HS-5 (cell line): ENCODE results near the gene ZNF281.
"Not testable (repeated sequence)": the region's sequence is repeated elsewhere in the genome, so short reads cannot be mapped to it uniquely, and the experiment has no call there.

Experiments used
- DNase-seq: peaks from one replicate; pipeline ENCODE4 v3.0.0-alpha.2; 2012; ENCODE audit warnings: low read depth

Gene ZNF281

DNA sequence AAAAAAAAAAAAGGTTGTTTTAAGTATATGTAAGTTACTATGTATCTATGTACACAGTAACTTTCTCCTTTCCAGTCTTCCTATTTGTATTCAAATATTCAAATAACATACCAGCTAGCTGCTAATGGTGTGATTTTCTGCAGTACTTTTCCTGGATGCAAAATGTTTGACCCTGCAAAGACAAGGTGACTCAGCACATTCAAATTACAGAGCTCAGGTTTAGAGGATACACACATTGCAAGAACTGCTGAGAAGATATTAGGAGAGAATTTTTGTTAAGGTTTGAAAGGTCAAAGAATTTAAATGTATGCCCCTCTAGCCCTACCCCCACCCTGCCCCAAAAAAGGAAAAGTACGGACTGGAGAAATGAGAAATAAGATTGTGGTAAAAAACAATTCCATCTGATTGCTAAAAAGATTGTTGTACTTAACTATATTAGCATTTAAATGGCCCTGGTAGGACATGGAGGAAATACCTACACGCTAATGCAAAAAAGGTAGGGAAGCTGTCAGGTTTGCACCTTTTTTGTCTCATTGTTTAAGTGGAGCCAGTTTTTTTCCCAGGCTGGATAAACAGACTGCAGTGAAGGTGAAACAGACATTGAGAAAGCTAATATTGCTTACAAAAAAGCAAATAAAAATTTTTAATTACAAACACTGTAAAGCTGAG is 45.6 kb downstream of the ZNF281 start:
- DNase-seq: no peak

DNA sequence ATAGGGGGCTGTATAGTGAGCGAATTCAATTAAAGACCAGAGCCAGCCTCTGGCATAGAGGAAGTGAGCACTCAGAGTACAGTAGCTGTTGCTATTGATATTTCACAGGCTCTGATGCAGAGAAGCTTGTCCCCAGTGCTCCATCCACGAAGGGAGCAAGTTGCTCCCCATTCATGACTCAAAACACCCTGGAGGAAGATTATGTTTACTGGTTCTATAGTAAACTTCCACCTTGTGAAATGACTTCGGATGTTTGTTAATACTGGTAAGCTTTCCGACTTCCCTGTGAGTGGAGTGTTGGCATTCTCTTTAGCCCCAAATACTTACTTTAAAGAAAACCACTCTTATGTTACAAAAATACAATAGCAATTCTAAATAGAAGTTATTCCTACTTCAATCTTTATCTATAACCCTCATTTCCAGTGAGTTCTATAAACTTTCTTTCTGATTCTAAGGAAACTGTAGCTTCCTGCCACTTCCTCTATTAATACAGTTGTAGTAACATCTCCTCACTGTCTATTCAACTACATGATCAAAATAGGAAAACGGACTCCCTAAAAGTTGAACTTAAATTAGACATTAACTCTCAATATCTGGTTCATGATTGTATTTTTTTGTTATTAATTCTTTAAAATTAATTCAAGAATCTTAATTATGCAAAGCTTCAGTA is 46.4 kb downstream of the ZNF281 start:
- no peak for DNase-seq

- no peak for DNase-seq
Measured at GRCh38 chr1:200362421-200362820, 47.4 kb downstream of the ZNF281 start.

- no peak for DNase-seq
Measured at GRCh38 chr1:200359610-200360163, 50.1 kb downstream of the ZNF281 start.

DNA sequence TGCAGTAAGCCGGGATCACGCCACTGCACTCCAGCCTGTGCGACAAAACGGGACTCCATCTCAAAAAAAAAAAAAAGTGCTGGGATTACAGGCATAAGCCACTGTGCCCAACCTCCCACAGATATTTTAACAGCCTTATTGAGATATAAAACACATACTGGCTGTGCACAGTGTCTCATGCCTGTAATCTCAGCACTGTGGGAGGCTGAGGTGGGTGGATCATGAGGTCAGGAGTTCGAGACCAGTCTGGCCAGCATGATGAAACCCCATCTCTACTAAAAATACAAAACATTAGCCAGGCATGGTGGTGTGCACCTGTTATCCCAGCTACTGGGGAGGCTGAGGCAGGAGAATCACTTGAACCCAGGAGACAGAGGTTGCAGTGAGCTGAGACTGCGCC is 51.9 kb downstream of the ZNF281 start:
- not testable (repeated sequence) for DNase-seq

- DNase-seq: no peak
Measured at GRCh38 chr1:200355801-200356200, 54.0 kb downstream of the ZNF281 start.
